GM03348 (cell line): ENCODE data around the gene C2orf72.

ENCODE experiments used
- DNase-seq: peaks from one replicate; pipeline ENCODE4 v3.0.0; 2012; ENCODE audit warnings: low spot score

Gene C2orf72

DNA sequence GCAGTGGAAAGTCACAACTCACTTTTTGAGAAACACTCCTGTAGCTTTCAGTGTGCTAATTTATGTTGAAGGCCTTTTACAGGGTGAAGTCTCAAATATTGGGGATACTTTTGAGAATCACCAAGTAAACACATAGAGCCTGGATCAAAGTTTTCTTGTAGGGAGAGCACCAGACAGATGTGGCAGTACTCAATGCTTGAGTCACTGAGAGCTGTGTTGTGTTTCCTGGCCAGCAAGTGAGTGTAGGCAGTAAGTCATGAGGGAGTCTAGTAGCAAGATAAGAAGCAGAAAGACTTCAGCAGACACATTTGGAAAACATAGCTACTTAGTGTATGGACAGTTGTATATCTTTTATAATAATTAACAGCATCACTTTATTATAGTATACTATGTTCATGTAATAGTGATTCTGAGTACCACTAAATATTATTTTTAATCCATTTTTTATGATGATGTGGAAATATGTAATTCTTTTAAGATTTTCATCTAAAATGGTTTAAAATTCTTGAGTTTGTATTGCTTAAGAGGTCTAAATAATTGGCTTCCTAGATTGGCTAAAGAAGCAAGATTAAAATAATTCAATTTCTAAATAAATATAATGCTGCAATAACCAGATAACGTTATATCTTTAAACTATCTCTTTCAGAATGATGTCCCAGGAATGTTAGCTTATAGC, 32.2 kb downstream of the C2orf72 start:
- DNase-seq, result peak; percentile 30

DNA sequence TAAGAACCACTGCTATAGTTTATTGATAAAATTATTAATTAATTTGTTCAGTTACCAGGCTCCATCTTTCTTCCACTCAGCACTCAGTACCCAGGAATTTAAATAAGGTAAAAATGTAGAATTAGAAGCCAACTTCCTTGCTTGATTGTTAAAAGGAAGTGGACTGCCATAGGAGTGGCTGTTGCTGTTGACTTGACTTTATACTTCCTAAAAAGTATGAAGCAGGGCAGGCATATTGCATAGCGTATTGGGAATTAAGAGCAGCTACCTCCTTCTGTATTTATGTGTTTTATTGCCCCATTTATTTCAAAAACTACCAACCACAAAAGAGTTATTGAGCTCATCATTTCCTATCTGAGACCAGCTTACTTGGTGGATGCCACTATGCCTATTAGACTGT, 47.2 kb downstream of the C2orf72 start:
- no peak for DNase-seq

GRCh38 chr2:231088754-231089153, 51.4 kb downstream of the C2orf72 start:
- no peak for DNase-seq

GRCh38 chr2:231093933-231094332, 56.6 kb downstream of the C2orf72 start:
- no peak for DNase-seq

GRCh38 chr2:231094736-231095346, 57.5 kb downstream of the C2orf72 start:
- no peak for DNase-seq
